GDM1 (cell line): ENCODE results near the gene RPL5.

Source experiments
- DNase-seq: peaks from one replicate; lab custom pipeline; 2025; lab: John Stamatoyannopoulos, UW

RPL5 gene

GRCh38 chr1:92820024-92820423 lies 11.8 kb upstream of the RPL5 start:
- DNase-seq: no peak

- no peak for DNase-seq
Measured at GRCh38 chr1:92820551-92820950, 11.3 kb upstream of the RPL5 start.

GRCh38 chr1:92822879-92823278 lies 9.0 kb upstream of the RPL5 start:
- no peak for DNase-seq

- no peak for DNase-seq
Measured at GRCh38 chr1:92826792-92827191, 5.0 kb upstream of the RPL5 start.

- DNase-seq: no peak
Measured at GRCh38 chr1:92831368-92831761, 475 bp upstream of the RPL5 start.

- DNase-seq: no peak
Measured at GRCh38 chr1:92832537-92833114, 786 bp downstream of the RPL5 start.

- no peak for DNase-seq
Measured at GRCh38 chr1:92833840-92834239, 2.0 kb downstream of the RPL5 start.

- no peak for DNase-seq
Measured at GRCh38 chr1:92834617-92835016, 2.8 kb downstream of the RPL5 start.

GRCh38 chr1:92837062-92837461 lies 5.2 kb downstream of the RPL5 start:
- no peak for DNase-seq

GRCh38 chr1:92838519-92838918 lies 6.7 kb downstream of the RPL5 start:
- DNase-seq: no peak

GRCh38 chr1:92839442-92839841 lies 7.6 kb downstream of the RPL5 start:
- no peak for DNase-seq

- no peak for DNase-seq
Measured at GRCh38 chr1:92840600-92840999, 8.8 kb downstream of the RPL5 start.

GRCh38 chr1:92842082-92843045 lies 10.5 kb downstream of the RPL5 start:
- DNase-seq: no peak

GRCh38 chr1:92843046-92843423 lies 11.2 kb downstream of the RPL5 start:
- DNase-seq: no peak

GRCh38 chr1:92843429-92844352 lies 11.9 kb downstream of the RPL5 start:
- DNase-seq: no peak

GRCh38 chr1:92844439-92844838 lies 12.6 kb downstream of the RPL5 start:
- DNase-seq: no peak

GRCh38 chr1:92845908-92846307 lies 14.1 kb downstream of the RPL5 start:
- no peak for DNase-seq

GRCh38 chr1:92848201-92848600 lies 16.4 kb downstream of the RPL5 start:
- no peak for DNase-seq

- no peak for DNase-seq
Measured at GRCh38 chr1:92850019-92850418, 18.2 kb downstream of the RPL5 start.

- DNase-seq: no peak
Measured at GRCh38 chr1:92851729-92852128, 19.9 kb downstream of the RPL5 start.

- no peak for DNase-seq
Measured at GRCh38 chr1:92853299-92853698, 21.5 kb downstream of the RPL5 start.

- no peak for DNase-seq
Measured at GRCh38 chr1:92854101-92854785, 22.4 kb downstream of the RPL5 start.
